Measurements from ENCODE around the gene KLHL42.

- TF ChIP-seq EZH2 (IDR thresholded peaks at IDR 0.05; ENCODE audit: insufficient read depth, poor library complexity, severe bottlenecking) = no peak
- no peak for TF ChIP-seq EZH2phosphoT487 (IDR thresholded peaks at IDR 0.05; ENCODE audit: insufficient read depth, low read depth)
Observed at GRCh38 chr12:27777141-27777540, 2.9 kb upstream of the KLHL42 start.
